ENCODE results near the gene AFG1L.
A peak's percentile ranks its signal among the peaks of the same experiment; 100 is the strongest.
"Not testable (repeated sequence)": the region's sequence is repeated elsewhere in the genome, so short reads cannot be mapped to it uniquely, and the experiment has no call there.

AFG1L gene

GRCh38 chr6:108294727-108295625, at the start of gene AFG1L:
Gene AFG1L, plus strand, starts transcription at chr6:108295054. Its CDS starts 26 bp downstream, at chr6:108295080.
- peak; percentile 88 for DNase-seq

- not testable (repeated sequence) for DNase-seq
Observed at GRCh38 chr6:108245095-108245494, 49.8 kb upstream of the AFG1L start.

- no peak for DNase-seq
Observed at GRCh38 chr6:108247965-108248536, 46.8 kb upstream of the AFG1L start.

- no peak for DNase-seq
Observed at GRCh38 chr6:108250240-108250866, 44.5 kb upstream of the AFG1L start.

GRCh38 chr6:108251252-108251651, 43.6 kb upstream of the AFG1L start:
- no peak for DNase-seq

GRCh38 chr6:108252055-108252454, 42.8 kb upstream of the AFG1L start:
- no peak for DNase-seq

- DNase-seq = no peak
Observed at GRCh38 chr6:108253241-108253640, 41.6 kb upstream of the AFG1L start.

- no peak for DNase-seq
Observed at GRCh38 chr6:108254433-108255410, 40.1 kb upstream of the AFG1L start.

GRCh38 chr6:108260126-108260808, 34.6 kb upstream of the AFG1L start:
- peak; percentile 14 for DNase-seq

GRCh38 chr6:108260809-108261569, 33.9 kb upstream of the AFG1L start, which contains the start of gene SNX3:
Gene SNX3, minus strand, starts transcription at chr6:108261040. Its CDS starts 119 bp downstream, at chr6:108260921.
- peak; percentile 89 for DNase-seq

GRCh38 chr6:108263371-108263770, 31.5 kb upstream of the AFG1L start:
- no peak for DNase-seq

GRCh38 chr6:108268845-108269244, 26.0 kb upstream of the AFG1L start:
- DNase-seq = no peak

GRCh38 chr6:108269955-108270354, 24.9 kb upstream of the AFG1L start:
- DNase-seq = not testable (repeated sequence)

- DNase-seq = no peak
Observed at GRCh38 chr6:108274546-108274945, 20.3 kb upstream of the AFG1L start.

GRCh38 chr6:108275976-108276375, 18.9 kb upstream of the AFG1L start:
- DNase-seq = no peak

GRCh38 chr6:108277295-108277694, 17.6 kb upstream of the AFG1L start:
- no peak for DNase-seq

GRCh38 chr6:108277831-108278230, 17.0 kb upstream of the AFG1L start:
- DNase-seq = no peak

- DNase-seq = no peak
Observed at GRCh38 chr6:108285381-108285780, 9.5 kb upstream of the AFG1L start.

- no peak for DNase-seq
Observed at GRCh38 chr6:108286366-108286765, 8.5 kb upstream of the AFG1L start.

GRCh38 chr6:108287373-108287772, 7.5 kb upstream of the AFG1L start:
- no peak for DNase-seq

- DNase-seq = no peak
Observed at GRCh38 chr6:108288742-108289141, 6.1 kb upstream of the AFG1L start.

Measured in stimulated activated CD4-positive, alpha-beta T cell treated with anti-CD3 and anti-CD28 coated beads, Interleukin-4, amount 100 ng/mL, for 24 hours (primary cell).